Kidney tubule cell (primary cell): ENCODE results near the gene PATE1.

ENCODE experiments used
- DNase-seq: peaks from one replicate; pipeline ENCODE4 v3.0.0-alpha.2; 2018; ENCODE audit warnings: low spot score

The PATE1 gene

DNA sequence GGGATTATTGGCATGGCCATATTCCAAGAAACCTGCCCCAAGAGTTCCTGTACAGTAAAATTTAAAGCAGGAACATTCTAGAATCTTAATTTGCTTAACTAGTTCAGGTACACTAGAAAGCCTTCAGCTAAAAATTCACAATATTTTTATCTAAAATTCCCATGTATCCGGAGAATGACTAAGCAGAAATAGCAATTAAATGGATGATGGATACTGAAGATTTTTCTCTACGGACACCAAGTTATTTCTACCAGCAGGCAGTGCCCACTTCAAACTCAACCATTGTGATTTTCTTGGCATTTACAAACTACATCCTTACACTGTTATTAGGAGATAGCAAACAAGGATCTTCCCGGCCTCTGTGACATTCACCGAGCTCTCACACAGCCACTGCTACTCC, 44.7 kb downstream of the PATE1 start:
- no peak for DNase-seq

DNA sequence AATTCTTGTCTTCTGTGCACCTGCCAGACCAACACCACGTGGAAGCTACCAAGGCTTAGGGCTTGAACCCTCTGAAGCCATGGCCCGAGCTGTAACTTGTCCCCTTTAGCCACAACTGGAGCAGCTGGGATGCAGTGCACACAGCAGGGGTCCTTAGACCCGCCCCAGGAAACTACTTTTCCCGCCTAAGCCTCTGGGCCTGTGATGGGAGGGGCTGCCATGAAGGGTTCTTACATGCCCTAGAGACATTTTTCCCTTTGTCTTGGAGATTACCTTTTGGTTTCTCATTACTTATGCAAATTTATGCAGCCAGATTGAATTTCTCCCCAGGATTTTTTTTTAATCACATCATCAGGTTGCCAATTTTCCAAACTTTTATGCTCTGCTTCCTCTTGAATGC, 51.6 kb downstream of the PATE1 start:
- no peak for DNase-seq
